ENCODE measurements around the gene ADGRB2.

The ADGRB2 gene

GRCh38 chr1:31780632-31781031, 16.5 kb upstream of the ADGRB2 start:
- Histone ChIP-seq H3K79me2 (ENCODE audit: insufficient read depth, low read length) (no peaks in the 10 kb centered on the region), H3K36me3 (ENCODE audit: insufficient read depth, low read length) (no peaks in the 10 kb centered on the region), H3K4me2 (ENCODE audit: low read depth, low read length, poor library complexity, severe bottlenecking) (no peak overlapping the region), H3K4me3 (ENCODE audit: low read length, poor library complexity, severe bottlenecking) (no peak overlapping the region), H3K4me1 (ENCODE audit: insufficient read depth, low read length, poor library complexity, severe bottlenecking) (peaks cover 34% of the 10 kb centered on the region), H4K20me1 (ENCODE audit: insufficient read depth, low read length, poor library complexity, severe bottlenecking) (no peaks in the 10 kb centered on the region), H3K27me3 (ENCODE audit: insufficient read depth, low read length, poor library complexity, severe bottlenecking) (no peaks in the 10 kb centered on the region), H3F3A (ENCODE audit: low read depth) (no peaks in the 10 kb centered on the region), H3K9ac (ENCODE audit: low read depth, low read length, poor library complexity, severe bottlenecking) (no peak overlapping the region), H3K9me2 (replicated peaks; ENCODE audit: low read depth, low read length) (no peaks in the 10 kb centered on the region), H3K9me3 (ENCODE audit: insufficient read depth, low read depth, low read length) (no peaks in the 10 kb centered on the region), H2AFZ (ENCODE audit: low read length) (no peak overlapping the region)
- TF ChIP-seq EZH2phosphoT487 (IDR thresholded peaks at IDR 0.05; ENCODE audit: borderline replicate concordance): no peak
- TF ChIP-seq, protein P1, sequence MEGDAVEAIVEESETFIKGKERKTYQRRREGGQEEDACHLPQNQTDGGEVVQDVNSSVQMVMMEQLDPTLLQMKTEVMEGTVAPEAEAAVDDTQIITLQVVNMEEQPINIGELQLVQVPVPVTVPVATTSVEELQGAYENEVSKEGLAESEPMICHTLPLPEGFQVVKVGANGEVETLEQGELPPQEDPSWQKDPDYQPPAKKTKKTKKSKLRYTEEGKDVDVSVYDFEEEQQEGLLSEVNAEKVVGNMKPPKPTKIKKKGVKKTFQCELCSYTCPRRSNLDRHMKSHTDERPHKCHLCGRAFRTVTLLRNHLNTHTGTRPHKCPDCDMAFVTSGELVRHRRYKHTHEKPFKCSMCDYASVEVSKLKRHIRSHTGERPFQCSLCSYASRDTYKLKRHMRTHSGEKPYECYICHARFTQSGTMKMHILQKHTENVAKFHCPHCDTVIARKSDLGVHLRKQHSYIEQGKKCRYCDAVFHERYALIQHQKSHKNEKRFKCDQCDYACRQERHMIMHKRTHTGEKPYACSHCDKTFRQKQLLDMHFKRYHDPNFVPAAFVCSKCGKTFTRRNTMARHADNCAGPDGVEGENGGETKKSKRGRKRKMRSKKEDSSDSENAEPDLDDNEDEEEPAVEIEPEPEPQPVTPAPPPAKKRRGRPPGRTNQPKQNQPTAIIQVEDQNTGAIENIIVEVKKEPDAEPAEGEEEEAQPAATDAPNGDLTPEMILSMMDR (conservative IDR thresholded peaks at IDR 0.05; ENCODE audit: low read length): no peak

GRCh38 chr1:31779687-31780086, 15.5 kb upstream of the ADGRB2 start:
- H3K4me2 ChIP-seq (ENCODE audit: low read depth, low read length, poor library complexity, severe bottlenecking): no peak overlapping the region
- H3K27me3 ChIP-seq (ENCODE audit: insufficient read depth, low read length, poor library complexity, severe bottlenecking): no peaks in the 10 kb centered on the region
- TF ChIP-seq EZH2phosphoT487 (IDR thresholded peaks at IDR 0.05; ENCODE audit: borderline replicate concordance): no peak
- TF ChIP-seq, protein P1 (conservative IDR thresholded peaks at IDR 0.05; ENCODE audit: low read length): no peak
- no peak overlapping the region for H3K9ac ChIP-seq (ENCODE audit: low read depth, low read length, poor library complexity, severe bottlenecking)
- H3F3A ChIP-seq (ENCODE audit: low read depth): no peaks in the 10 kb centered on the region
- H3K36me3 ChIP-seq (ENCODE audit: insufficient read depth, low read length): no peaks in the 10 kb centered on the region
- H3K79me2 ChIP-seq (ENCODE audit: insufficient read depth, low read length): no peaks in the 10 kb centered on the region
- H4K20me1 ChIP-seq (ENCODE audit: insufficient read depth, low read length, poor library complexity, severe bottlenecking): no peaks in the 10 kb centered on the region
- no peaks in the 10 kb centered on the region for H3K9me2 ChIP-seq (replicated peaks; ENCODE audit: low read depth, low read length)
- H3K9me3 ChIP-seq (ENCODE audit: insufficient read depth, low read depth, low read length): no peaks in the 10 kb centered on the region
- H3K4me1 ChIP-seq (ENCODE audit: insufficient read depth, low read length, poor library complexity, severe bottlenecking): peaks cover 25% of the 10 kb centered on the region
- H2AFZ ChIP-seq (ENCODE audit: low read length): no peak overlapping the region
- no peak overlapping the region for H3K4me3 ChIP-seq (ENCODE audit: low read length, poor library complexity, severe bottlenecking)

DNA sequence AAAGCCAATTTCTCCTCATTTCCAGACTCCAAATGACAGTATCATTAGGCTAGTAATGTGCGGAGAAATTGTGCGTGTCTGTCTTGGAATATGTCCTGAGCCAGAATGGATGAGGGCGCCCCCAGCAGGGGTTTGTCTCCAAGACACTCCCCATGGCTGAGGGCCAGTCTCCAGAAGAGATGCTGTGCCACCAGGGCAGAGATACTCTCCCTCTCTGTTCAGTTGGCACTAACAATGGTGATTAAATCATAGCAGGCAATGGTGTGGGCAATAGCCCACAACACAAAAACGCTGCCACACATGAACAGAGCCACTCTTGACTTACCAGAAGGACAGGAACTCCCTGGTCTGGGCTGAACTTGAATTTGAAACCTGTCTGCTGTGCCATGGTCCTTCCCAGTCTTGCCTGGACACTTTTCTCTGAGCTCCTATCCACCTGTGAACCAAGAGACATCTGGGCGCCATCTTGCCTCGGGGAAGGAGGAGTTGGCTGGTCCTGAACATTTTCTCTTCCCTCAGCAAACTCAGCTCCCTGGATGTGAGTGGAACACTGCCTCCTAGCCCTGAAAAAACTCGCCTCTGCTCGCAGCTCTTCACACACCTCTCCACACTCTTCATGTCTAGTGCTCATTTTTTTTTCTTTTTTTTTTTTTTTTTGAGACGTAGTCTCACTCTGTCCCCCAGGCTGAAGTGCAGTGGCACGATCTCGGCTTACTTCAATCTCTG, 14.8 kb upstream of the ADGRB2 start:
- peaks cover 23% of the 10 kb centered on the region for H3K4me1 ChIP-seq (ENCODE audit: insufficient read depth, low read length, poor library complexity, severe bottlenecking)
- no peak overlapping the region for H2AFZ ChIP-seq (ENCODE audit: low read length)
- no peak for TF ChIP-seq EZH2phosphoT487 (IDR thresholded peaks at IDR 0.05; ENCODE audit: borderline replicate concordance)
- TF ChIP-seq, protein P1 (conservative IDR thresholded peaks at IDR 0.05; ENCODE audit: low read length): no peak; the same call in 1 of the 2 replicates
- H3K36me3 ChIP-seq (ENCODE audit: insufficient read depth, low read length): no peaks in the 10 kb centered on the region
- H3K9me3 ChIP-seq (ENCODE audit: insufficient read depth, low read depth, low read length): no peaks in the 10 kb centered on the region
- no peak overlapping the region for H3K4me3 ChIP-seq (ENCODE audit: low read length, poor library complexity, severe bottlenecking)
- no peaks in the 10 kb centered on the region for H3K27me3 ChIP-seq (ENCODE audit: insufficient read depth, low read length, poor library complexity, severe bottlenecking)
- H3K9me2 ChIP-seq (replicated peaks; ENCODE audit: low read depth, low read length): no peaks in the 10 kb centered on the region
- H3K79me2 ChIP-seq (ENCODE audit: insufficient read depth, low read length): no peaks in the 10 kb centered on the region
- H3K4me2 ChIP-seq (ENCODE audit: low read depth, low read length, poor library complexity, severe bottlenecking): no peak overlapping the region
- H3F3A ChIP-seq (ENCODE audit: low read depth): no peaks in the 10 kb centered on the region
- no peaks in the 10 kb centered on the region for H4K20me1 ChIP-seq (ENCODE audit: insufficient read depth, low read length, poor library complexity, severe bottlenecking)
- no peak overlapping the region for H3K9ac ChIP-seq (ENCODE audit: low read depth, low read length, poor library complexity, severe bottlenecking)

Data from Loucy (cell line).